Endothelial cell of umbilical vein (primary cell): ENCODE results near the gene TBCD. TPM values are rescaled to one million over a fixed set of nuclear protein-coding genes. Genes with fewer than 3 reads are reported as not detected.

Experiments used
- BruUV-seq: library from RNA; stranded (reverse); fragments of 400-500 nt; replicated peaks from 2 replicates; lab custom pipeline; 2021; lab: Mats Ljungman, UMichigan
- CTCF ChIA-PET: fragments of 300-600, 350-600 bp; sonication (Branson Sonifier 250); formaldehyde crosslinking; loops from one replicate; lab custom pipeline; 2021; ENCODE audit warnings: antibody characterized with exemption, inconsistent platforms; lab: Charles Lee
- POLR2A ChIA-PET: fragments of 300-600, 350-600 bp; sonication (Branson Sonifier 250); formaldehyde crosslinking; loops from one replicate; lab custom pipeline; 2021; ENCODE audit warnings: antibody characterized with exemption, inconsistent platforms; lab: Charles Lee
- DNase-seq: peaks from one replicate; pipeline ENCODE4 v3.0.0-alpha.2; 2011; ENCODE audit warnings: low read depth, low spot score
- FAIRE-seq: peaks from 2 replicates; lab custom pipeline; 2011; peaks lifted over from hg19 to GRCh38; lab: Jason Lieb, UNC
- H2AFZ ChIP-seq: 2 replicates; pipeline ENCODE4 v1.6.0; 2012; ENCODE audit warnings: low read depth, low read length, control low read depth, inconsistent platforms
- H3K27ac ChIP-seq: 2 replicates; pipeline ENCODE4 v1.5.1; 2011; ENCODE audit warnings: low read depth, mild to moderate bottlenecking, control low read depth, low read length, moderate library complexity; ENCODE audit not compliant: insufficient read depth
- H3K27me3 ChIP-seq, 2 experiments: 2 replicates each; pipeline versions ENCODE4 v1.6.0 to v1.6.1; 2011; ENCODE audit warnings: low read length in 2 of 2, mixed read lengths in 1 of 2; ENCODE audit not compliant: control insufficient read depth in 2 of 2, insufficient read depth in 2 of 2
- H3K36me3 ChIP-seq, 2 experiments: 2 replicates in 1 of 2; 3 replicates in 1 of 2; pipeline ENCODE4 v1.5.1; 2011; ENCODE audit warnings: low read length in 2 of 2, mild to moderate bottlenecking in 1 of 2, moderate library complexity in 1 of 2; ENCODE audit not compliant: control insufficient read depth in 2 of 2, insufficient read depth in 2 of 2; ENCODE audit errors: extremely low read depth in 1 of 2
- H3K4me1 ChIP-seq: 3 replicates; pipeline ENCODE4 v1.5.1; 2011; ENCODE audit warnings: mild to moderate bottlenecking, low read length; ENCODE audit not compliant: control insufficient read depth, insufficient read depth; ENCODE audit errors: extremely low read depth
- H3K4me2 ChIP-seq: 2 replicates; pipeline ENCODE4 v1.6.1; 2011; ENCODE audit warnings: low read length, control low read depth, mixed read lengths; ENCODE audit not compliant: insufficient read depth
- H3K4me3 ChIP-seq, 3 experiments: fragments of 200-600 bp in 1 of 3; sonication (generic), shearing (Covaris generic) in 1 of 3; replicated peaks in 1 of 3; 2 replicates each; pipeline ENCODE4 v1.5.1; 2011 to 2016; ENCODE audit warnings: control low read depth in 3 of 3, low read length in 3 of 3, mild to moderate bottlenecking in 2 of 3, inconsistent platforms in 1 of 3, low read depth in 1 of 3, moderate library complexity in 1 of 3; ENCODE audit not compliant: insufficient read depth in 1 of 3
- H3K79me2 ChIP-seq: 2 replicates; pipeline ENCODE4 v1.6.0; 2012; ENCODE audit warnings: low read length, inconsistent platforms; ENCODE audit not compliant: control insufficient read depth, insufficient read depth
- H3K9ac ChIP-seq: replicated peaks from 2 replicates; pipeline ENCODE3; 2011; ENCODE audit warnings: low read length, control low read depth; ENCODE audit not compliant: insufficient read depth; ENCODE audit errors: extremely low read depth
- H3K9me1 ChIP-seq: replicated peaks from 3 replicates; pipeline ENCODE4 v1.6.0; 2011; ENCODE audit warnings: mild to moderate bottlenecking, low read length; ENCODE audit not compliant: control insufficient read depth, insufficient read depth; ENCODE audit errors: extremely low read depth
- H3K9me3 ChIP-seq: replicated peaks from 2 replicates; pipeline ENCODE4 v1.5.1; 2012; ENCODE audit warnings: low read length, inconsistent platforms; ENCODE audit not compliant: control insufficient read depth, insufficient read depth
- H4K20me1 ChIP-seq: replicated peaks from 2 replicates; pipeline ENCODE3; 2011; ENCODE audit warnings: mild to moderate bottlenecking, low read length; ENCODE audit not compliant: control insufficient read depth, insufficient read depth; ENCODE audit errors: extremely low read depth
- EZH2 ChIP-seq: IDR thresholded peaks from 2 replicates; pipeline ENCODE4 v1.6.1; 2012; ENCODE audit warnings: borderline replicate concordance, low read depth, mild to moderate bottlenecking, moderate library complexity, low read length, inconsistent platforms; ENCODE audit not compliant: severe bottlenecking
- FOS ChIP-seq: IDR thresholded peaks from 2 replicates; pipeline ENCODE4 v1.6.1; 2011; ENCODE audit warnings: mild to moderate bottlenecking, low read length, moderate library complexity, borderline replicate concordance; ENCODE audit not compliant: insufficient read depth
- GATA2 ChIP-seq: IDR thresholded peaks from 2 replicates; pipeline ENCODE4 v1.7.0; 2011; ENCODE audit warnings: low read depth, mild to moderate bottlenecking, moderate library complexity, mixed read lengths, low read length; ENCODE audit not compliant: insufficient read length, insufficient read depth
- JUN ChIP-seq: IDR thresholded peaks from 2 replicates; pipeline ENCODE4 v1.6.1; 2011; ENCODE audit warnings: borderline replicate concordance, low read depth; ENCODE audit not compliant: insufficient read length, insufficient read depth
- MYC ChIP-seq: IDR thresholded peaks from one replicate; pipeline ENCODE4 v1.6.1; 2011; ENCODE audit warnings: mild to moderate bottlenecking, low read depth, low read length
- POLR2A ChIP-seq: IDR thresholded peaks from 2 replicates; pipeline ENCODE4 v1.6.1; 2012; ENCODE audit warnings: low read depth, mild to moderate bottlenecking, control low read depth, low read length
- POLR2AphosphoS5 ChIP-seq: IDR thresholded peaks from 2 replicates; pipeline ENCODE4 v1.6.1; 2012; ENCODE audit warnings: low read depth, mild to moderate bottlenecking, control low read depth, low read length, moderate library complexity; ENCODE audit not compliant: insufficient read depth
- dilution Hi-C: fragments of 300-500 bp; cut with MboI; formaldehyde crosslinking; loops from one replicate; pipeline ENCODE4 v1.15.0; 2019; ENCODE audit warnings: low sequenced_read_pairs; ENCODE audit not compliant: extremely low pct_ligation_motif_present
- intact Hi-C: fragments of 100-400 bp; cut with micrococcal nuclease; formaldehyde crosslinking; loops from one replicate; pipeline ENCODE4 v1.10.0; 2022
- polyA plus RNA-seq, 4 experiments: library from polyadenylated mRNA; depleted of rRNA in 3 of 4; stranded (reverse) in 3 of 4; unstranded in 1 of 4; fragments of >200 nt; gene quantifications; 2 replicates each; pipeline versions ENCODE4 v1.2.1 to v1.2.3, GENCODE V29; 2011 to 2012; ENCODE audit warnings: missing spikeins in 1 of 4
- total RNA-seq: library from RNA; stranded (reverse); gene quantifications from 2 replicates; pipeline ENCODE4 v1.2.3, GENCODE V29; 2021
- TF ChIP-seq, protein P1 (sequence below): IDR thresholded peaks from 2 replicates; pipeline ENCODE4 v1.6.1; 2011; ENCODE audit not compliant: insufficient read depth, insufficient read length
- TF ChIP-seq, protein P2 (sequence below), 2 donors: IDR thresholded peaks; 1 replicate in 1 of 2; 2 replicates in 1 of 2; pipeline ENCODE4 v1.5.1; 2011; ENCODE audit warnings: low read length in 2 of 2, mild to moderate bottlenecking in 2 of 2, moderate library complexity in 2 of 2, control low read depth in 1 of 2, inconsistent platforms in 1 of 2, low read depth in 1 of 2; ENCODE audit not compliant: insufficient read depth in 1 of 2; ENCODE audit errors: extremely low read depth in 1 of 2

TBCD gene
- total and polyA plus RNA-seq, 2 donors (not counting 3 experiments of a cell fraction or from before 2014, with no cell fraction given), result 121 to 145 TPM

DNA sequence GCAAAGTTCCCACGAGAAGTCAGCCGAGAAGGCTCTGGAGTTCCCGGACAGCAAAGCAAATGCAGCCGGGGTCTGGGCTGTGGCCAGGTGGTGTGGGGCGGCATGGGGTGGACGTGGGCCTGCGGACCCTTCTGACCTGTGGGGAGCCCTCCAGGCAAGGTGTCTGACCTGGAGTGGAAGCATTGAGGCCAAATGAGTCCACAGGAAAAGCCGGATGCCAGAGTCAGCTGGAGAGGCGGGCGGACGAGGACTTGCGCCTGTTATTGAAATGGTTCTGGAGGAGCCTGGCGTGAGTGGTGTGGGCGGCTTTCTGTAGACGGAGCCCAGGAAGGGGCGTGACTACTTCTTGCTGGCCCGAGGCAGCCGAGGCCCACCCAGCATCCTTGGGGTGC is 138.5 kb downstream of the TBCD start:
- ChIA-PET POLR2A (no interaction called here), CTCF (no interaction called here)
- H3K36me3 ChIP-seq, result peaks cover 2 to 17% of the 10 kb centered on the region in 2 experiments
- FAIRE-seq (no peak), DNase-seq (no peak)
- peaks cover 10% of the 10 kb centered on the region for H3K4me1 ChIP-seq
- H3K79me2 ChIP-seq, result peaks cover 18% of the 10 kb centered on the region
- no peaks in the 10 kb centered on the region for H3K9me3 ChIP-seq
- intact Hi-C loops, result no loop called here
- H3K4me3 ChIP-seq, result no peak overlapping the region
- H3K4me2 ChIP-seq, result no peak overlapping the region
- dilution Hi-C loops, result no loop called here
- no peaks in the 10 kb centered on the region for H3K9me1 ChIP-seq
- H3K27me3 ChIP-seq, result no peaks in the 10 kb centered on the region
- H3K9ac ChIP-seq, result no peak overlapping the region
- no peak overlapping the region for H3K27ac ChIP-seq
- TF ChIP-seq JUN (no peak), POLR2A (no peak), GATA2 (no peak), POLR2AphosphoS5 (no peak), FOS (no peak), MYC (no peak), EZH2 (no peak)
- TF ChIP-seq, protein P1, sequence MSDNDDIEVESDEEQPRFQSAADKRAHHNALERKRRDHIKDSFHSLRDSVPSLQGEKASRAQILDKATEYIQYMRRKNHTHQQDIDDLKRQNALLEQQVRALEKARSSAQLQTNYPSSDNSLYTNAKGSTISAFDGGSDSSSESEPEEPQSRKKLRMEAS, result no peak
- TF ChIP-seq, protein P2, sequence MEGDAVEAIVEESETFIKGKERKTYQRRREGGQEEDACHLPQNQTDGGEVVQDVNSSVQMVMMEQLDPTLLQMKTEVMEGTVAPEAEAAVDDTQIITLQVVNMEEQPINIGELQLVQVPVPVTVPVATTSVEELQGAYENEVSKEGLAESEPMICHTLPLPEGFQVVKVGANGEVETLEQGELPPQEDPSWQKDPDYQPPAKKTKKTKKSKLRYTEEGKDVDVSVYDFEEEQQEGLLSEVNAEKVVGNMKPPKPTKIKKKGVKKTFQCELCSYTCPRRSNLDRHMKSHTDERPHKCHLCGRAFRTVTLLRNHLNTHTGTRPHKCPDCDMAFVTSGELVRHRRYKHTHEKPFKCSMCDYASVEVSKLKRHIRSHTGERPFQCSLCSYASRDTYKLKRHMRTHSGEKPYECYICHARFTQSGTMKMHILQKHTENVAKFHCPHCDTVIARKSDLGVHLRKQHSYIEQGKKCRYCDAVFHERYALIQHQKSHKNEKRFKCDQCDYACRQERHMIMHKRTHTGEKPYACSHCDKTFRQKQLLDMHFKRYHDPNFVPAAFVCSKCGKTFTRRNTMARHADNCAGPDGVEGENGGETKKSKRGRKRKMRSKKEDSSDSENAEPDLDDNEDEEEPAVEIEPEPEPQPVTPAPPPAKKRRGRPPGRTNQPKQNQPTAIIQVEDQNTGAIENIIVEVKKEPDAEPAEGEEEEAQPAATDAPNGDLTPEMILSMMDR (IDR thresholded peaks at IDR 0.05; ENCODE audit: extremely low read depth in 1 of 2, insufficient read depth in 1 of 2, low read depth in 1 of 2, low read length in 2 of 2), result no peak
- H4K20me1 ChIP-seq, result no peaks in the 10 kb centered on the region
- no TSS peak for BruUV-seq
- H2AFZ ChIP-seq, result no peak overlapping the region
